ENCODE measurements around the gene CREG2. TPM values are rescaled to one million over a fixed set of nuclear protein-coding genes. Genes with fewer than 3 reads are reported as not detected.

Gene CREG2
- polyA plus RNA-seq, 2 donors: 0.44 TPM; not detected in 1

DNA sequence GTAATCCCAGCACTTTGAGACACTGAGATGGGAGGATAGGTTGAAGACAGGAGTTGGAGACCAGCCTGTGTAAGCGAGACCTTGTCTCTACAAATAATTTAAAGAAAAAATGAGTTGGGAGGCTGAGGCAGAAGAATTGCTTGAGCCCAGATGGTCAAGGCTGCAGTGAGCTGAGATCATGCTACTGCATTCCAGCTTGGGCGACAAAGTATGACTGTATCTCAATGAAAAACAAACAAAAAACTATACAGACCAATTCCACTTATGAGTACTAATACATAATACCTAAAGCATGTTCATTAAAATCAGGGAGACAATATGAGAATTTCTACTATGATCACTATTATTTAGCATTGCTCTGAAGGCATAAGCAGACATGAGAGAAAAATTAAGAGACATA lies 91.4 kb downstream of the CREG2 start:
- Histone ChIP-seq H3K9me3 (ENCODE audit: control insufficient read depth in 2 of 2, insufficient read depth in 1 of 2, low read depth in 1 of 2, low read length in 1 of 2) (no peaks in the 10 kb centered on the region), H3K27me3 (ENCODE audit: control insufficient read depth in 1 of 2, insufficient read depth in 2 of 2, low read length in 2 of 2) (no peaks in the 10 kb centered on the region), H3K4me3 (ENCODE audit: low read depth in 1 of 2, low read length in 2 of 2) (no peak overlapping the region), H3K27ac (ENCODE audit: low read depth in 2 of 2, low read length in 1 of 2) (no peak overlapping the region), H3K4me1 (ENCODE audit: control insufficient read depth in 2 of 2, insufficient read depth in 2 of 2, low read length in 1 of 2) (peaks cover 2 to 3% of the 10 kb centered on the region in 2 donors), H3K36me3 (ENCODE audit: control insufficient read depth in 2 of 2, insufficient read depth in 2 of 2, low read length in 1 of 2) (peaks cover 2 to 3% of the 10 kb centered on the region in 2 donors)
- 72 to 79% methylated on average over 2 of the region's 2 CpGs for WGBS, 2 donors

Other genes starting within 250 kb of the CREG2 start
- 10 to 100 TPM; 13.3 to 19.4 TPM for gene TBC1D8, start 236.1 kb downstream of the CREG2 start, polyA plus RNA-seq
- 10 to 100 TPM; 14.7 to 25.4 TPM for gene CNOT11, start 134.6 kb downstream of the CREG2 start, polyA plus RNA-seq
- gene RNF149, start 78.8 kb downstream of the CREG2 start, polyA plus RNA-seq: 10 to 100 TPM; 31.7 to 50.4 TPM
- under 1 TPM; 0.08 TPM for gene RFX8, start 87.6 kb upstream of the CREG2 start, polyA plus RNA-seq